Fibroblast of gingiva (primary cell): ENCODE data around the gene NR6A1.

Source experiments
- DNase-seq: peaks from one replicate; pipeline ENCODE4 v3.0.0-alpha.2; 2011; ENCODE audit warnings: low read depth

NR6A1 gene

DNA sequence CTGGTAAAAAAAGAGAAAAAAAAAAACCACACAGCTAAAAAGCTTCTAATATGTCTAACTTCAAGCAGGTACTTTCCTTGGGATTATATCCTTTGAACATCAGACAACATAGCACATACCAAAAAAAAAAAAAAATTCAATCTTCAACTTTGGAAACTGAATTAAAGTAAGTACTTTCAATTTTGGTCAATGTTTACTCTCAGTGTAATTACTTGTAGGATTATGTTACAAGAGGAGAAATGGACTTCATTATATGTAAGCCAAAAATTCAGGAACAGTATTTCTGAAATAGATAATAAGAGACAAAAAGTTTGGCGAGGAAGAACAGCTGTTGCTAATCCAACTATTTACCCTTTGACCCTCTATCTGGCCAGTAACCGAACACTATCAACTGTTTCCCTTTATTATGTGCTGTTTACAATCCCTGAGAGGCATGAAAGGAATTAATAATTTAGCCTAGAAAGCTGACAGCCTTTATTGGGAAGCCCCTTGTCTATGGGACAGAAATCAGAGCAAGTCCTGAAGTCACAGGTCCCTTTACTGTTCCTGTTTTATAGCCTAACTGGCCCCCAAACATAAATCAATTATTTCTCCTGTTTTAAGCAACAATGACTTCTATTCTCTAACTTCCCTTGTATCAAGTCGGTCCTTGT lies 46.6 kb downstream of the NR6A1 start:
- no peak for DNase-seq

GRCh38 chr9:124723352-124723751 lies 47.8 kb downstream of the NR6A1 start:
- DNase-seq: no peak

DNA sequence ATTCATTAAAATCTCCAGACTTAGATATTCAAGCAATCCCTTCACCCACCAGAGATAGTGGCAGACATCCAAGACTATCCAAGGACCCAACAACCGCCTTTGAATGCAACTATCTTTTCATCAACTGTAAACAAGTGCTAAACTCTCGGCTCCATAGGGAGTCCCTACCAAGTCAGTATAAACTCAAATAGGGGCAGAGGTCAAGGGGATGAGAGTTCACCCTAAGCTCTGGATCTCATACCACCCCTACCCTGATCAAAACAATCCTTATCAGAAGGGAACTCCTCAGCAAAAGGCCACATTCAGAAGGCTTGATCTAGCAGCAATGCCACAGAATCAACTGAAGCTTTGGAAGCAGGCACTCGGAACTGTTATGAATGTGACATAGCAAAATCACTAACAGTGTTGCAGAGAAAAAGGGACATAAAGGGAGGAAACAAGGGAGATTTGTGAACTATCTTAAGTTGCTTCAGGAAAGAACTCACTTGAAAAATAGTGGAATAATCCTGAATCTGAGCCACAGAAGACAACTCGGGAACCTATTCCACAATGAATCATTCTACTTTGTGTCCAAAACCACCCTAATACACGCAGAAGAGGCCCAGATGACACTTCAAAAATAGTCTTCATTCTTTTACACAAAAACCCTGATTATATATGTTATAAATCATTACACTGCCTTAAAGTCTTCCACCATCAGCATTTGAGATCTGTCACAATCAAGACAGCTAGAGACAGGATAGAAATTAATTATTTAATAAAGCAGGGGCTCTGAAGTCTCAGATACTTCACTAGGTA lies 49.8 kb downstream of the NR6A1 start:
- DNase-seq: no peak

DNA sequence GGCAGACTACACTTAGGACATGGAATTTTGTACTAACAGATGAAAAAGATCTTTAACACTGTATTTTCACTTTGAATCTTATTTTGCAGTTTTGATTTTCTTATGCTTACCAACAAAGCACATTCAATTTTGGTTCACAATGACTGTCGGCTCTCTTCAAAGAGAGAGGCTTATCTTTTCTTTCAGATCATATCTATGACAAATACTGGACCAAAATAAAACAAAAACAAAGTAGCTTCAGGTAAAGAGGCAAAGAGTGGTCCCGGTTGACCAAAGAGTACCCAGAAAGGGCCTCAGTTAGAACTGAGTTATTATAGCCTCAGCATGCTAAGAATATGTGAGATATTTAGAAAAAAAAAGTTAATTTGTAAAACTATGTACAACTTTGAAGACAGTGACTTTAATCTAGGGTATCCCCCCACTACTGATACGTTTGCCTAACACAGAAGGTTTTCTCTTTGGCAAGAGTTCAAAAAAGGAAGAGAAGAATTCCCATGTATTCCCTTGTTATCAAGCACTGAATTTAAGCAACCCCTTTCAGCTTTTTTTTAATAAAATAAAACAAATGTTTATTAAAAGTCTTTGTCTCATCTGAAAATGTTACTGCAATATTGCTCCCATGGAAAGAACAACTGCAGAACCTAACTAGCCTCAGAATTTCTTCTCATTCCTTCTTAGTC lies 50.5 kb downstream of the NR6A1 start:
- DNase-seq: no peak

DNA sequence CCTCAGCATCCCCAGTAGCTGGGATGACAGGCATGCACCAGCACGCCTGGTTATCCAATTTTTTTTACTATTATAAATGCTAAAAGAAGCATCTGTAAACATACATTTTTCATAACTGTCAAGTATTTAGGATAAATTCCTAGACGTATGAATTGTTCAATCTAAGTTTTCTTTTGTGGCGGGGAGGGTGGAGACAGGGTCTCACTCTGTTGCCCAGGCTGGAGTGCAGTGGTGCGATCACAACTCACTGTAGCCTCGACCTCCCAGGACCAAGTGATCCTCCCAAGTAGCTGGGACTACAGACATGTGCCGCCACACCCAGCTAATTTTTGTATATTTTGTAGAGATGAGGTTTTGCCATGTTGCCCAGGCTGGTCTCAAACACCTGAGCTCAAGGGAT lies 52.2 kb downstream of the NR6A1 start:
- no peak for DNase-seq

DNA sequence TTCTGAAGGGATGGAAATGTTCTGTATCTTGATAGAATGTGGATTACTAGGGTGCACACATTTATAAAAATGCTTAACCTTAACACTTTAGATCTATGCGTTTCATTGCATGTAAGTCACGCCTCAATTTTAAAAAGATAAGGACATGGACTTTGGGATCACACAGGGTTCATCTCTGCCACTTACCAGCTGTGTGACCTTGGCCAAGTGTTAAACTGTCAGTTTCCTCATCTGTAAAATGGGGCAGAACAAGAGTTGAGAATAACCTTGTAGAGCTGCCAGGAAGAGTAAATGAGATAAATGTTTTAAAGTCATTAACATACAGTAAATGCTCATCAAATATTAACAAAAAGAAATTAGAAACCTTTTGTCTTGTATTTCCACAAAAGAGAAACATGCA lies 53.5 kb downstream of the NR6A1 start:
- no peak for DNase-seq

DNA sequence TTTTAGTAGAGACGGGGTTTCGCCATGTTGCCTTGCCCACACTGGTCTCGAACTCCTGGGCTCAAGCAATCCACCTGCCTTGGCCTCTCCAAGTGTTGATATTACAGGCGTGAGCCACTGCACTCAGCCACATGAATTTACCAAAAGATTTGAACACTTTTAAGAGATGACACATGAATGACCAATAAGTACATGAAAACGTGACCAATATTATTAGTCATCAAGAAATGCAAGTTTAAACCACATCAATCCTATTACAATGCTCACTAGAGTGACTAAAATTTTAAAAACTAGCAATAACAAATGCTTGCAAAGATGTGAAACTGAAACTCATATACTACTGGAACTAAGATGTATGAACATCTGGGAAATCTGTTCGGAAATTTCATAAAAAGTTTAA lies 54.3 kb downstream of the NR6A1 start:
- DNase-seq: no peak

- no peak for DNase-seq
These were observed 60.3 kb downstream of the NR6A1 start for GRCh38 chr9:124710766-124711165.

DNA sequence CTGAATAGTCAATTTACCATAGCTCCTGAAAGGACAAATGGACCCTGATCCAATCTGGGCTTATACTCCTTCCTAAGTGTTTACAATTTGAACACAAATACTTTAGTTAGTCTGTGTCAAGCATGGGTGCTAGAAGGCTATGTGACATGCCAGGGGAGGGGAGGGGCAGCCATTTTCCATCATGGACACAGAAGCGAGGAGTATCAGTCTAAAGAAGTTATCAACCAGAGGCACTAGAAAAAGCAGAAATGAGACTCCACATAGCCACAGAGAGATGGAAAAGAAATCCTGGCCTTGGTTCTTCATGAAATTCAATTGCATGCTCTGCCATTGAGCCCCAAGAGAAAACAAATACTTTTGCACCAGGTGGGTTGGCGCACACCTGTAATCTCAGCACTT lies 61.8 kb downstream of the NR6A1 start:
- no peak for DNase-seq

DNA sequence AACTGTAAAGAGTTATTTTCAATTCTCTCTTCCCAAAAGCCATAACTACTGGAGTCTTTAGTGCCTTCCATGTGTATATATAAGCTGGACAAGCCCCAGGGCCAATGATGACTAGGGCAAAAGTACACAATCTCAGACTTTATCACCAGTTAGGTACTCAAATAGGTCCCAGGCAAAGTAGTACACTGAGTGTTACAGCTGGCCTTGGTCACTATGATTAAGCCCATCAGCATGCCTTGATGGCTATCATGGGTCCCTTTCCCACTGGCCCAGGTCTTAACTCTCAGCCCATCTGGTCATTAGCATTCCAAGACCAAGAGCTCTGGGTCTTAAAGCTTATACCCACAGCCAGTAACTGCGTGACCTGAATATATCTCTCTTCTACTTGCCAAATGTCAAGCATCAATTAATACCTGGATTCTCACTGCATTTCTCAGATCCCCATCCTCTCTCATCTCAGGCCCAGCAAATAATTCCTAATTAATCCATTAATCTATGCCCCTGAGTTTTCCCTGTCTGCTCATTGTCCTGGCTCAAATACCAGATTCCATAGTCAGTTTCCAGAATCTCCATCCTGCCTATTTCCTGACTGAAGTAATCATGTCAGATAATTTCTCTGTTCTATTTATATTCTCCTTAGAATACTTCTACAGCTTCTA lies 62.3 kb downstream of the NR6A1 start:
- DNase-seq: no peak

GRCh38 chr9:124708074-124708473 lies 63.0 kb downstream of the NR6A1 start:
- no peak for DNase-seq

DNA sequence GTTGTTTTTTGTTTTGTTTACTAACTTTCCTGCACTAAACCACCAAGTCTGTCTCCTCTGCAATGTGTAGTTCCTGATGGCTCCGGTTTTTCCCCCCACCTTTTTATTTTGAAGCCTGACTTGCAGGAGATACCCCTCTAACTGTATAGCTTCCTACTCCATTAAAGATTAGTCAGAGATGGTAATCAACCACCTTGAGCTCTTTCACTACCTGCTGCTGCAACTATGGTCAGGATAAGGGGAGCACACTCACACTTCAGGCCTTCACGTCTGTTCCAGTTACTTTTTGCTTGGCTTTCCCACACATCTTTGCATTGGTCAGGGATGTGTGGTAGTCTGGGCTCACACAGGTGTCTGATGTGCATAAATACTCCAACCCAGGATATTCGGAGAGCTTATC lies 63.4 kb downstream of the NR6A1 start:
- no peak for DNase-seq

GRCh38 chr9:124706685-124707084 lies 64.4 kb downstream of the NR6A1 start:
- DNase-seq: no peak

GRCh38 chr9:124699575-124699974 lies 71.5 kb downstream of the NR6A1 start:
- no peak for DNase-seq

DNA sequence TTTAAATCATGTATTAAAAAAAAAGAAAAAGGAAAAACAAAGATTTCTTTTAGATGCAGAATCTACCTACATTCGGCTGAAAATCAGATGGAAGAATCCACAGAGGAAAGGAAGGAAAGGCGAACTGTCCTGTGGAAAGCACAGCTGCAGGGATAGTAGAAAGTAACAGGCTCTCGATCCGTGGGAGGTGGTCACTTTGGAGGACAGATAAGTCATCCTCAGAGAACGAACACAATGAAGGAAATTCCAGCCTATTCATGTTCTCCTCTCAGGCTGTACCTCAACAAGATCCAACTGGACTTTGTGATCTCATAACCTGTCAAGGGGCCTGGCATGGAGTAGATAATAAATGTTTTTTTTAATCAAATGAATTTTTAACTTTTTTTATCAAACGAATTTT lies 72.8 kb downstream of the NR6A1 start:
- DNase-seq: no peak

DNA sequence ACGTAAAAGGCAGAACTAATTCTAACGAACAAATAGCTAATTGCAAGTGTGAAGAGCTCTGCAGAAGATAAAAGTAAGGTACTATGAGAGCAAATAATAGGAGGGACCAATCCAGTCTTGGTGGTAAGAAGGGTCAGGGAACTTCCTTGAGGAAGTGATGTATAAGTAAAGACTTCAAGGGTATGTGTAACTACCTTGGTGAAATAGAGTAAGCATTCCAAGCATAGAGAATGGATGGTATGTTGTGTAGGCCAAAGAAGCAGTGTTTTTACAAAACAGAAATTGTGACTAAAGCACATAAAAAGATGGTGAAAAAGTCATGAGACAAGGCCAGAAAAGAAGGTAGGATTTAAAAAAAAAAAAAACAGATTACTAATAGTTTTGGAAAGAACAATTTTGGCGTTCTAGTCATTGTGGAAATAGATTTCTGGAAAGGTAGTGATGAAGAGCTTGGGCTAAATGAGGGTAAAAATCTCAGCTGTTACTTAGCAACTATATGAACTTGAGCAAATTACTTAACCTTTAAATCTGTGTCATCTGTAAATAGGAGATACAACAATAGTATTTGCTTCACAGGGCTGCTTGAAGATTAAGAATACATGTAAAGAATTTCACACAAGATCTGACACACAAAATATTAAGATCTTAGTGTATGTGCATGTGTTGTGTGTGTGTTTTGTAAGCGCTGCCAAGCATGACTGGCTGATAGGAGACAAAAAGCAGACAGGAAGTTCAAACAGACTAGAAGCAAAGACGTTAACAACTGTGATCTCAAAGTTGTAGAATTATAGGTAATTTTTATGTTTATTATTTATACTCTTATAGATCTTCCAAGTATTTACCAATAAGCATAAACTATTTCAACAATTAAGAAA lies 73.5 kb downstream of the NR6A1 start:
- DNase-seq: no peak

- DNase-seq: no peak
These were observed 75.0 kb downstream of the NR6A1 start for GRCh38 chr9:124696101-124696500.

- no peak for DNase-seq
These were observed 75.7 kb downstream of the NR6A1 start for GRCh38 chr9:124695280-124695890.

- DNase-seq: no peak
These were observed 76.5 kb downstream of the NR6A1 start for GRCh38 chr9:124694414-124695279.

DNA sequence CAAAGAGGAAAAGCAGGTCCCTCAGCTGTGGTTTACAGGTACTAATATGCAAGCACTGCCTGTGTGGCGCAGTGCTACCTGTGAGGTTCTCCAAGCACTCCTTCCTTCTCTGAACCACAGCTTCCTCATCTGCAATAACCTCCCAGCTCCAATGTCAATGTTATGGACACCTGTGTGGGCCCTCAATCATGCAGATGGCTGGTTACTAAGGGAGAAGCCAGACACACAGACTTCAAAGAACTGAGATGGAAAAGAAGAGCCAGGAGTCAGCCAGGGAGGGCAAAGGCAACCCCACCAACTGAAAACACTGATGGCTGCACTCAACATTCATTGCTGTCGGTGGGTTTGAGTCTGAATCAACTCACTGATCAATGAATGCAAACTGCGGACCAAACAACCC lies 77.7 kb downstream of the NR6A1 start:
- DNase-seq: no peak
